ENCODE data around the gene BICC1.

BICC1 gene

DNA sequence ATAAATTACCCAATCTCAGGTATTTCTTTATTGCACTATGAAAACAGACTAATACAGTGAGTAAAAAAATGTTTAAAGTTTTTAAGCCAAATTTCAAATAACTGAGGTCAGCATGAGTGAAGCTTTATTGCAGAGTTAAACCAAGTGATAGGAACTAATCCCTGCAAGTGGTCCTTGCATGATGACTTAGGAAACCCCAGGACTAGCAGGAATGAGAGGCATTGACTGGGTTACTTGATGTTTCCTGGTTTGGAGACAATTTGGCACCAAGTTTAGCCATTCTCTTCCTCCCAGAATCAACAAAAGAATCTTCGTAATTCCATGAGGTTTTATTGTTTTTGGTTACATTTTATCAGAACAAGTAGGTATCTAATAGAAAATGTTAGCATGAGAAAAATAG lies 194.2 kb downstream of the BICC1 start:
- Histone ChIP-seq H3K4me1 (ENCODE audit: control insufficient read depth in 1 of 2, insufficient read depth in 1 of 2, low read depth in 1 of 2, low read length in 1 of 2) (no peaks in the 10 kb centered on the region), H3K9me3 (no peaks in the 10 kb centered on the region), H3K27me3 (no peaks in the 10 kb centered on the region), H3K36me3 (no peaks in the 10 kb centered on the region), H3K4me3 (ENCODE audit: low read depth in 1 of 2, low read length in 1 of 2) (no peak overlapping the region), H3K27ac (no peak overlapping the region)
- TF ChIP-seq, protein P1, sequence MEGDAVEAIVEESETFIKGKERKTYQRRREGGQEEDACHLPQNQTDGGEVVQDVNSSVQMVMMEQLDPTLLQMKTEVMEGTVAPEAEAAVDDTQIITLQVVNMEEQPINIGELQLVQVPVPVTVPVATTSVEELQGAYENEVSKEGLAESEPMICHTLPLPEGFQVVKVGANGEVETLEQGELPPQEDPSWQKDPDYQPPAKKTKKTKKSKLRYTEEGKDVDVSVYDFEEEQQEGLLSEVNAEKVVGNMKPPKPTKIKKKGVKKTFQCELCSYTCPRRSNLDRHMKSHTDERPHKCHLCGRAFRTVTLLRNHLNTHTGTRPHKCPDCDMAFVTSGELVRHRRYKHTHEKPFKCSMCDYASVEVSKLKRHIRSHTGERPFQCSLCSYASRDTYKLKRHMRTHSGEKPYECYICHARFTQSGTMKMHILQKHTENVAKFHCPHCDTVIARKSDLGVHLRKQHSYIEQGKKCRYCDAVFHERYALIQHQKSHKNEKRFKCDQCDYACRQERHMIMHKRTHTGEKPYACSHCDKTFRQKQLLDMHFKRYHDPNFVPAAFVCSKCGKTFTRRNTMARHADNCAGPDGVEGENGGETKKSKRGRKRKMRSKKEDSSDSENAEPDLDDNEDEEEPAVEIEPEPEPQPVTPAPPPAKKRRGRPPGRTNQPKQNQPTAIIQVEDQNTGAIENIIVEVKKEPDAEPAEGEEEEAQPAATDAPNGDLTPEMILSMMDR (IDR thresholded peaks at IDR 0.05): no peak

DNA sequence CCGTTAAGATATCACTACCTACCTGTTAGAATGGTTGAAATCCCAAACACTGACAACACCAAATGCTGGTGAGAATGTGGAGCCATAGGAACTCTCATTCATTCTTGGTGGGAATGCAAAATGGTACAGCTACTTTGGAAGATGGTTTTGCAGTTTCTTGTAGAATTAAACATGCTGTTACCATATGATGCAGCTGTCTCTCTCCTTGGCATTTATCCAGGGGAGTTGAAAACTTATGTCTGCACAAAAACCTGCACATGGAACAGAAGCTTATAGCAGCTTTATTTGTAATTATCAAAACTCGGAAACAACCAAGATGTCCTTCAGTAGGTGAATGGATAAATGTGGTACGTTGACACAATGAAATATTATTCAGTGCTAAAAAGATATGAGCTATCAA lies 199.5 kb downstream of the BICC1 start:
- no peaks in the 10 kb centered on the region for H3K4me1 ChIP-seq (ENCODE audit: control insufficient read depth in 1 of 2, insufficient read depth in 1 of 2, low read depth in 1 of 2, low read length in 1 of 2)
- no peaks in the 10 kb centered on the region for H3K36me3 ChIP-seq
- H3K4me3 ChIP-seq (ENCODE audit: low read depth in 1 of 2, low read length in 1 of 2): no peak overlapping the region
- TF ChIP-seq, protein P1 (IDR thresholded peaks at IDR 0.05): no peak
- no peak overlapping the region for H3K27ac ChIP-seq
- H3K9me3 ChIP-seq: no peaks in the 10 kb centered on the region
- H3K27me3 ChIP-seq: no peaks in the 10 kb centered on the region

DNA sequence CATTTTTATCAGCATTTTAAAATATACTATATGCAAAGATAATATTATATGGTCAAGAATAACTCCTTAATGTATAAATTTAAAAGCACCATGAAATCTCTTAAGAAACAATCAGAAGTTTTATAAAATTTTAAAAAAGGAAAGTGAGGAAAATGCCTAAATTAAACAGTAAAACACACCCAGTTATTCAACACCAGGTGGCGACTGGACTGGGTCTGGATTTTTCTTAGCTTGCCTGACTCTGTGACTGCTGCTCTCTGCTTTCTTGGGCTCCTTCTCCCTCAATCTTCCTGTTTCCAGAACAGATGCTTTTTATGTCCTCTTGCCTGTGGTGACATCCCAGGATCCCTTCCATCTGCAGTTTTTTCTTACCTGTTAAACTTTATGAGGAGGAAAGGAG lies 200.3 kb downstream of the BICC1 start:
- no peak overlapping the region for H3K27ac ChIP-seq
- H3K36me3 ChIP-seq: no peaks in the 10 kb centered on the region
- no peaks in the 10 kb centered on the region for H3K27me3 ChIP-seq
- no peak overlapping the region for H3K4me3 ChIP-seq (ENCODE audit: low read depth in 1 of 2, low read length in 1 of 2)
- H3K4me1 ChIP-seq (ENCODE audit: control insufficient read depth in 1 of 2, insufficient read depth in 1 of 2, low read depth in 1 of 2, low read length in 1 of 2): no peaks in the 10 kb centered on the region
- TF ChIP-seq, protein P1 (IDR thresholded peaks at IDR 0.05): no peak
- H3K9me3 ChIP-seq: no peaks in the 10 kb centered on the region

DNA sequence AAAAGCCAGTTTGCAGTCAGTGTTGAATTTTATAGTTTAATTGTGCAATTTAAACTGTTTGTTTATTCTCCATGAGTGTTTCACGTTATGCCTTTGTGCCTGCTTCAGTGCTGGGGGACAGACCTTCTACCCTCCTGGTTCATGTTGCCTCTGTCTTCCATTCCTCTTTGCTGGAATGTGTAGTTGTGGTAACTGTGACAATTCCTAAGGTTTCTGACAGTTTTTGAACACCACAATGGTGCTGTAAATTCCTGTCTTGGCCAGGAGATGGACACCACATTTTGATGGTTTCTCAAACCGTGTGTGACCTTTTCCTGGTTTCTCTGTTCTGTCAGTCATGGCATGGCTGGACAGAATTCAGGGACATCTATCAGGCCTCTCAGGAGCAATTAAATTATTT lies 201.7 kb downstream of the BICC1 start:
- Histone ChIP-seq H3K36me3 (no peaks in the 10 kb centered on the region), H3K27me3 (no peaks in the 10 kb centered on the region), H3K27ac (no peak overlapping the region), H3K9me3 (no peaks in the 10 kb centered on the region), H3K4me1 (ENCODE audit: control insufficient read depth in 1 of 2, insufficient read depth in 1 of 2, low read depth in 1 of 2, low read length in 1 of 2) (no peaks in the 10 kb centered on the region), H3K4me3 (ENCODE audit: low read depth in 1 of 2, low read length in 1 of 2) (no peak overlapping the region)
- TF ChIP-seq, protein P1 (IDR thresholded peaks at IDR 0.05): no peak

DNA sequence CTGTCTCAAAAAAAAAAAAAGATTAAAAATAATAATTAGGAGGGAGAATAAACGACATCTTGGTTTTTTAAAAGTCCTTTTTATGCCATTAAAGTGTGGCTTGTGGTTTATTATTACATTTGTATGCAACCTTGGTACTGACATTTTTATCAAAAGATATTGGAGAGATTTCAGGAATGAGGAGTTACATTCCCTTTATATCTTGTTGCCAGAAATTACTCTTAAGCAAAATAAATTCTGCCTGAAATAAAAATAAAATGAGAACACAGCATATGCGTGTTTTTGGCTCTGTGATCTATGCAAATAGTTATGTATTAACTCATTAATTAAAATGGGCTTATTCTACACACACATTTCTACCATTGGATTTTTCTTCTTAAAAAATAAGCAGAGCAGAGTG lies 202.4 kb downstream of the BICC1 start:
- H3K27me3 ChIP-seq: no peaks in the 10 kb centered on the region
- TF ChIP-seq, protein P1 (IDR thresholded peaks at IDR 0.05): no peak
- no peak overlapping the region for H3K4me3 ChIP-seq (ENCODE audit: low read depth in 1 of 2, low read length in 1 of 2)
- H3K27ac ChIP-seq: no peak overlapping the region
- no peaks in the 10 kb centered on the region for H3K4me1 ChIP-seq (ENCODE audit: control insufficient read depth in 1 of 2, insufficient read depth in 1 of 2, low read depth in 1 of 2, low read length in 1 of 2)
- H3K9me3 ChIP-seq: no peaks in the 10 kb centered on the region
- no peaks in the 10 kb centered on the region for H3K36me3 ChIP-seq

DNA sequence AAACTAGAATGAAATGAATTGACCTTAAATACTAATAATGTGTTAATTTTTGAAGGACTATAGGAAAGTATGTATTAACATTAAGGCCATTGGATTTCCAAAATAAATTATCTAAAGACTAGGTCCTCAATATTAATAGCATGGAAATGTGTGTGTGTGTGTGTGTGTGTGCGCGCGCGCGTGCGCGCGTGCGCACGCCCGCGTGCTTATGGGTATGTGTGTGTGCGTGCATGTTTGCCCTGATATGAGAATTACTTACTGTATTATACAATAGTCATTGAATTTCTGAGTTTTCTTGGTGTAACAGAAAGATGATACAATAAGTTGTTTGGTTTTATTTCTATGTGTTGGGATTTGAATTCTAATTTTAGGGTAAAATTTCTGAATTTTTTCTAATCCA lies 205.9 kb downstream of the BICC1 start:
- Histone ChIP-seq H3K27me3 (no peaks in the 10 kb centered on the region), H3K4me1 (ENCODE audit: control insufficient read depth in 1 of 2, insufficient read depth in 1 of 2, low read depth in 1 of 2, low read length in 1 of 2) (peaks cover 1 to 2% of the 10 kb centered on the region in 2 experiments), H3K36me3 (no peaks in the 10 kb centered on the region), H3K9me3 (no peaks in the 10 kb centered on the region), H3K4me3 (ENCODE audit: low read depth in 1 of 2, low read length in 1 of 2) (no peak overlapping the region), H3K27ac (no peak overlapping the region)
- TF ChIP-seq, protein P1 (IDR thresholded peaks at IDR 0.05): no peak

All from neutrophil (primary cell).